ENCODE results near the gene CH25H.
"Not testable (repeated sequence)": the region's sequence is repeated elsewhere in the genome, so short reads cannot be mapped to it uniquely, and the experiment has no call there.

The CH25H gene

GRCh38 chr10:89207181-89207800, at the start of gene CH25H:
Gene CH25H (minus strand): TSS chr10:89207317. CDS start chr10:89207292, 25 bp downstream.
- DNase-seq, result no peak

- no peak for DNase-seq
These were observed 49.2 kb upstream of the CH25H start for GRCh38 chr10:89256340-89256739.

- DNase-seq, result no peak
These were observed 48.7 kb upstream of the CH25H start for GRCh38 chr10:89255793-89256192.

GRCh38 chr10:89255091-89255579, 48.0 kb upstream of the CH25H start:
- DNase-seq, result not testable (repeated sequence)

- DNase-seq, result no peak
These were observed 45.1 kb upstream of the CH25H start for GRCh38 chr10:89252225-89252585.

- DNase-seq, result peak; percentile 83 to 92
These were observed 44.5 kb upstream of the CH25H start, which contains the start of gene LIPA for GRCh38 chr10:89251409-89252224. Gene LIPA (minus strand): TSS chr10:89251775. CDS start chr10:89247648, 4,127 bp downstream.

- DNase-seq, result peak in 1 of 2 experiments; percentile 14
These were observed 43.8 kb upstream of the CH25H start for GRCh38 chr10:89250865-89251408.

GRCh38 chr10:89248990-89249389, 41.9 kb upstream of the CH25H start:
- DNase-seq, result no peak

- DNase-seq, result not testable (repeated sequence)
These were observed 40.5 kb upstream of the CH25H start for GRCh38 chr10:89247623-89248022.

GRCh38 chr10:89245802-89246201, 38.7 kb upstream of the CH25H start:
- no peak for DNase-seq

- DNase-seq, result no peak
These were observed 35.9 kb upstream of the CH25H start for GRCh38 chr10:89242840-89243568.

- no peak for DNase-seq
These were observed 35.2 kb upstream of the CH25H start for GRCh38 chr10:89242345-89242684.

GRCh38 chr10:89241486-89242344, 34.6 kb upstream of the CH25H start:
- DNase-seq, result no peak

GRCh38 chr10:89241026-89241425, 33.9 kb upstream of the CH25H start:
- no peak for DNase-seq

- DNase-seq, result no peak
These were observed 33.4 kb upstream of the CH25H start for GRCh38 chr10:89240519-89240918.

- no peak for DNase-seq
These were observed 32.0 kb upstream of the CH25H start for GRCh38 chr10:89238956-89239644.

GRCh38 chr10:89237849-89238248, 30.7 kb upstream of the CH25H start:
- no peak for DNase-seq

- DNase-seq, result no peak
These were observed 29.2 kb upstream of the CH25H start for GRCh38 chr10:89236226-89236797.

- DNase-seq, result no peak
These were observed 28.1 kb upstream of the CH25H start for GRCh38 chr10:89235073-89235798.

- no peak for DNase-seq
These were observed 25.9 kb upstream of the CH25H start for GRCh38 chr10:89233033-89233432.

GRCh38 chr10:89228962-89229361, 21.8 kb upstream of the CH25H start:
- no peak for DNase-seq
